DLD1 (cell line): ENCODE data around the gene EVA1C.

ENCODE experiments used
- in situ Hi-C: cut with HindIII; loops from 2 replicates; pipeline ENCODE4 v1.10.0; 2017; ENCODE audit warnings: low sequenced_read_pairs

The EVA1C gene

DNA sequence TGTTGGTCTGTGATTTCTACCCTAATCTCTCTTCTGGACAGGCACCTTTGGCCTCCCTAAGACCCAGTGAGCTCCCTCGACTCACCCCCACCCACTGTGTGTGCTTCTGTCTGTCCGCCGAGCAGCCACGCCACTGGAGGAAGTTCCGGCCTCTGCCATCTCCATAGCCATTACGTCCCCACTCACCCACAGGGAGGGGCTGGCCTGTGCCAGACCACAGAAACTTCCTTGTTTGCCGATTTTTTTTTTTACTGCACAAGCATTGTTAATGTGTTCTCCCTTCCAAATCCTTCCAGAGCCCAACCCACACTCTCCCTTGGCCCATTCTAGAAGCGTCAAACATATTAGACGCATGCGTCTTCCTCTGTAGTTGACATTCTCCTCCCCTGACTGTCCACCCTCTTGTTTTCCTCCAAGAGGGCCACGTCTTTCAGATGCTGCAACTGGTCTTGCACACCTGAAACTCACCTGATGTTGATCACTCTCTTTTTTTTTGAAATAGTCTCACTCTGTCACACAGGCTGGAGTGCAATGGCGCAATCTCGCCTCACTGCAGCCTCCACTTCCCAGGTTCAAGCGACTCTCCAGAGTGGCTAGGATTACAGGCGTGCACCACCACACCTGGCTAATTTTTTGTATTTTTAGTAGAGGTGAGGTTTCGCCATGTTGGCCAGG lies 72.3 kb downstream of the EVA1C start:
- in situ Hi-C loops, result no loop called here

DNA sequence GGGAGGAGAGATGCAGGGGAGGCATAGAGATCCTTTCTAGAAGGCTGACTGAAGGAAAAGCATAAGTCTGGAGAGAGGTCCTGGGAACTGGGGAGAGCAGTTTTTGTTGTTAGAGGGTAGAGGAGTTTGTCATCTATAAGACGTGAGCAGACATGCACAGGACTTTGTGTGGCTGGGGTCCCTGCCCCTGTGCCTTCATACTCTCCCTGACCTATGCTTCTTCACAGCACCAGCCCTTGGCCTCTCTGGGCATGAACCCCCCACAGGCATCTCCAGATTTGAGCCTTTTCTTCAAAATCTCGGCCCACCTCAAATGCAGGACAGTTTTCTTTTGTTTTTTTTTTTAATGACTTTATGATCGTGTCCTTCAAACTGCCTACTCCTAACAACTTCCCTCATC lies 79.9 kb downstream of the EVA1C start:
- in situ Hi-C loops, result no loop called here

DNA sequence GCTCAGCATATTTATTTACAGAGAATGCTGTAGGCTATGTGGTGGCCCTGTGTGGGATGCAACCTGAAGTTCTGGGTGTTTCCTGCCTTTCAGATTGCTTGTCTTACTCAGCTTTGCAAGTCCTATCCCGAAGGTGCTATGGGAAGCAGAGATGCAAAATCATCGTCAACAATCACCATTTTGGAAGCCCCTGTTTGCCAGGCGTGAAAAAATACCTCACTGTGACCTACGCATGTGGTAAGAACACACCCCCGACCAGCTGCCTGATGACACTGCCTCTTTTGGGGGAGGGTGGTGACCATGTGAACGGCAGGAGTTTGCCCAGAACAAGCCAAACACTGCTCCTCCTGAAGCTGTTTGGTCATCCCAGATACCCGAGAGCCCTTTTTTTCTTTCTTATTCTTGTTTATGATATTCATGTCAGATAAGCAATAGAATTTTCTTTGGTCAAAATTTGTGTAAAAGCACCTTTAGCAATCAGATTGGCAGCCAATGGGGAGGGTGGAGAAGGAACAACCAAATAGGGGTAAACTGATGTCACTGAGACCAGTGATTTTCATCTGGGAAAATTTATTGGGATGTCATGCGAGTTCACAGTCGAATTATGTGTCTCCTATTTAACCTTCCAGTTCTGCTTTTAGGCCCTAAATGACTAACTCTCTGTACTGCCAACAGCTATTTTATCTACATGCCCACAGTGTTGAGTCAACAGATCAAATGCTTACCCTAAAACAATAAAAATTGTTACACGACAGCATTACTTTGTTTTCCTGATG lies 82.6 kb downstream of the EVA1C start:
- in situ Hi-C loops, result no loop called here

DNA sequence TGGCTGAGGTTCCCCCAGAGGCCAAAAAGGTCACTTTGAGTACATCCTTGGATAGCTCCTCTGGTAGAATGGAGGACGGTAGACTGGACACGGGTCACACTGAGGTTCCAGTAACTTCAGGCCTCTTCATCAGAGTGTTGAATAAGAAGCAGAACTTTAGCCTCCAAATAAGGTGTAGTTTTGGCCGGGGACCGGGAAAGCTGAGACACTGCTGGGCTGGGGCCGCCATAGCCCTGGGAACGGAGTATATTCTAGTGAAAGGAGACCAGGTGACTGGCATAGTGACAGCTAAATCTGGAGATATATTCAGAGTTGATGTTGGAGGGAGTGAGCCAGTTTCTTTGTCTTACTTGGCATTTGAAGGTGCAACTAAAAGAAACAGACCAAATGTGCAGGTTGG lies 84.1 kb downstream of the EVA1C start:
- in situ Hi-C loops, result no loop called here

DNA sequence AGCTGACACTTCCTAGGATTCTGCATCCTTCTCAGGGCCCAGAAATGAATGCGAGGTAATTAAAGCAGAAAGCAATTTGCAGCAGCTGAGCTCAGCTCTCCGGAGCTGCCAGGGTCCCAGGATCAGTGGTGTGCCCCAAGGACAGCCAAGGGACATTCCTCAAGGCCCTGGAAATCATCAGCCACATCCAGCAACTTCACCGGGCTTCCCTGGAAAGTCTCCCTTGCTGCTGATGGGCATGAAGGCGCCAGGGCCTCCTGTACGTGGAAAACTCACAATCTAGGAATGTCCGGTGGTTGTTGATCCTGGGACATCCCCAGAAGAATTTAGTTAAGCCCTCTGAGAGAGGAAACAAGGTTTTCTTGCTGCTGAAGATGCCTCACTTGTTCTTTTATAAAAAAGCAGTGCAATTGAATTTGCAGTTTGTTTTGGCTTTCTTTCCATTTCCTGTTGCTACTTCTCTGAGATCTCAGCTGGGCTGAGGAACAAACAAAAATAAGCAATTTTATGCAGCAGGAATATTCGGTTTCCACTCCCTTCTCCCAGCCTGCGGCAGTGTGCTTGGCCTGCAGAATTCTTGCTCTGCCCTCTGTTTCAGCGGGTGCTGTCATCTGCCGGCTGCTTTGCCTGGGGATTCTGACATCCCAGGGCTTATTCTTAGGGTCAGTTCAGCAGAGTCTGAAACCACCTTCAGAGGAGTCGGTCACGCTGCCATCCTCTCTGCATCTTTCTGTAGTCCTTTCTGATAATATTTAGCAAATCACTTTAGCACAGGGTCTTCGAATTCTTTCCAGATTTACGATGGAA lies 86.9 kb downstream of the EVA1C start:
- in situ Hi-C loops, result loop anchor here (25.0 kb wide), 1 partner anchor 87 kb away; the partner anchor contains the start of gene EVA1C

DNA sequence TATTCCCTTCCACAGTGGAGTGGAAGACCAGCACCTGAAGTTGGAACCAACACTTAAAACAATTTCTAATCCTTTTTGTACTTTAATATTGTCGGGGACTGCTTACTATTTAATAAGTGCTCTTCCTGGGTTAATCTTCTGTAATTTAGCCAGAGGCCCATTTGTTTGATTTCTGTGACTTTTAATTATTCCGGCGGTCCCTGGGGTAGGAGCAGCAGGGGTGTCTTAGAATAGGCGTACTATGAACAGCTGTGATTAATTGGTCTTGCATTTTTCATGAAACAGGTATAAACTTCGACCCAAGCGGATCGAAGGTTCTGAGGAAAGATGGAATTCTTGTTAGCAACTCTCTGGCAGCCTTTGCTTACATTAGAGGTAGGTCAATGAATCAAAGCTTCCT lies 91.1 kb downstream of the EVA1C start:
- in situ Hi-C loops, result loop anchor here (25.0 kb wide), 1 partner anchor 91 kb away; the partner anchor contains the start of gene EVA1C

DNA sequence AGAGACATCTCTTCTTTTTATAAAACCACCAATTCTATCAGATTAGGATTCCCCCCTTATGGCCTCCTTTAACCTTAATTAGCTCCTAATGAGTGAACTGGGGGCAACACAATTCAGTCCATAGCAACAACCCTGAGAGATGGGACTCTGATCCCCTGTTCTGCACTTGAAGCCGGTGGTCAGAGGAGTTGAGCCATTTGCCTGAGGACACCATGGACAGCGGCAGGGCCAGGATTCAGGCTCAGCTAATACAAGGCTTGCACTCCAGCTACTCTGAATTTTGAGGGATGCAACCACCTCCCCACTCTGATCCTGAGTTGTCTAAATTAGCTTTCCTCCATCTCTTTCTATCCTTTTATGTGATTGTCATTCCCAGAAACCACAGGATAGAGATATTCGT lies 93.3 kb downstream of the EVA1C start:
- in situ Hi-C loops, result loop anchor here (25.0 kb wide), 1 partner anchor 93 kb away; the partner anchor contains the start of gene EVA1C

DNA sequence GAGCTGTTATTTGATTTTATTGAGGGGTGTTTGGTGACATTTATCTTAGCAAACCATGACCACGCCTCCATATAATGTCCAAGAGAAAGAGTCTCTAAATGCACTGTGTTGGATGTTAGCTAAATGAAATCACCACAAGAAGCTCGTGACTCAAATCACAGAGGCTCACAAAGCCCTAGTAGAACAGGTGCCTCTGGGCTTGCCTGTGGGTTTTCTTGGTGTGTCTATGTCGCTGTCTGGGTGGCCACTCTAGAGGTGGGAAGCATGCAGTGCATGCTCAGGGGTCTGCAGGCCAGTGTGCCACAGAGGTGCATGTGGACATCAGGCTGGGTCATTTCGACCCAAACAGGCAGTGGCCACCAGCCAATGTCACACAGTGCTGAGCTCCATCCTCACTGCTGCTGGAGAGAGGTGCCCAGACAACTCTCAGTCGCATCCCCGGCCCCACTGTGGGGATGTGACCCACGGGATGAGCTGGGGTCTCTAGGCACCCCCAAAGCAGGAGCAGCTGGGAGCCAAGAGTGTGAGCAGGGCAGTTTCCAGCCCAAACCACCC lies 94.0 kb downstream of the EVA1C start:
- in situ Hi-C loops, result loop anchor here (25.0 kb wide), 1 partner anchor 94 kb away; the partner anchor contains the start of gene EVA1C

DNA sequence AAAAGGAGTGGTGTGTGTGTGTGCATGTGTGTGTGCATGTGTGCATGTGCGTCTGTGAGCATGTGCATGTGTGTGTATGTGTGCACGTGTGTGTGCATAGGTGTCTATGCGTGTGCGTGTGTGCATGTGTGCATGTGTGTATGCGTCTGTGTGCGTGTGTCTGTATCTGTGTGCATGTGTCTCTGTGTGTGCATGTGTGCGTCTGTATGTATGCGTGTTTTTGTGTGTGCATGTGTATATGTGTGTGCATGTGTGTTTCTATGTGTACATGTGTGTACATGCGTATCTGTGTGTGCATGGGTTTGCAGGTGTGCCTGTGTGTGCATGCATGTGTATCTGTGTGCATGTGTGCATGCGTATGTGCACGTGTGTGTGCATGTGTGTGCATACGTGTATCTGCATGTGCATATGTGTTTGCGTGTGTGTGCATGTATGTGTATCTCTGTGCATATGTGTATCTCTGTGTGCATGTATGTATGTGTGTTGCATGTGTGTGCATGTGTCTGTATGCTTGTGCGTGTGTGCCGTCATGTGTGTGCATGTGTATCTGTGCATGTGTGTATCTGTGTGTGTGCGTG lies 94.9 kb downstream of the EVA1C start:
- in situ Hi-C loops, result loop anchor here (25.0 kb wide), 1 partner anchor 95 kb away; the partner anchor contains the start of gene EVA1C

DNA sequence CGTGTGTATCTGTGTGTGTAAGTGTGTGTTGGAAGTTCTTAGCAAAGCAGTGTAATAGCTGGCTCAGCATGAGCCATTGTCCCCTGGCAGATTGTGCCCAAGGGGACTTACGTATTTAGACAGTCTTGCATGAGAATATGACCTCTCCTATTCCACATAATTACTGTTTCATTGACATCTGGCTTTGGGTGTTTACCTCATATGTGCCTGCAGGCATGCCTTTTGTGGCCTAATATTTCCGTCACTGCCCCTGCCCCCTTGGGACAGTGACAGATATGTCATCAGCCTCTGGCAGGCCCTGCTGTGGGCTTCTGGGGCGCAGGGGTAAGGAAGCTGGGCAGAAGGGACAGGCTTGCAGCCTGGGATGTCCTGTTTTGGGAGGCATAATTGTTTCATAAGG lies 95.5 kb downstream of the EVA1C start:
- in situ Hi-C loops, result loop anchor here (25.0 kb wide), 1 partner anchor 96 kb away; the partner anchor contains the start of gene EVA1C

DNA sequence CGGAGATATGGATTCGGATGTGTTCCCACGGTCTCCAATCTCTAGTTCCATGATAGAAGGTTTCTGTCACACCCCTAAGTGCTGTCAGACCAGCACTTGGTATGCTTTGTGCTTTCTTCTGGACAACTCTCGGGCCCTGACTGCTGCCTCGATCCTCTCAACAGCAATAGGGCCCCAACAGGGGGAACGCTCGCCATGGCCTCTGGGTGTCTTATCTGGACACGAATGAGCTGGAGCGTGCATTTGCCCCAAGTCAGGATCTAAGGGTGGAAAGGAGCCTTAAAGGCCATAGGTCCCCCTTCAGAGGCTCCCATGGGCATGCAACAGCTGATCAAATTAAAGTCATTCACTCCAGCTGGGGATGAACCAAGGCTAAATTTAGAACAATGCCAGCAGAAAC lies 96.1 kb downstream of the EVA1C start:
- in situ Hi-C loops, result loop anchor here (25.0 kb wide), 1 partner anchor 96 kb away; the partner anchor contains the start of gene EVA1C

DNA sequence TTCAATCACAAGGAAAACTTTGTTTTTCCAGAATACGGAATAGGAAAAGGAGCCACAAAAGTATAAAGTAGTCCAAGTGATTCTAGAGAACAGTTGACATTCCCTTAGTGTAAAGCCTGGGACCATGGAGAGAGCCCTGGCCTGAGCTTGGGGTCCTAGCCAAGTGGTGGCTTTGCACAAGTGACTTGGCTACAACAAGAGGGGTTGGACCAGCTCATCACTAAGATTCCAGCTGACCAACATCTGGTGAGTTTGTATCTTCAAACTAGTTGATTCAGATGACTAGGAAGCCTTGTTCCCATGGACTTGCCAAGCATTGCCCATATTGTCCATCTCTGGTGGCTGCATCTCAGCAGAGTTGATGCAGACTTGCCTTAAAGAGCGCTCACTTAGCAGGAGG lies 96.5 kb downstream of the EVA1C start:
- in situ Hi-C loops, result loop anchor here (25.0 kb wide), 1 partner anchor 97 kb away; the partner anchor contains the start of gene EVA1C

DNA sequence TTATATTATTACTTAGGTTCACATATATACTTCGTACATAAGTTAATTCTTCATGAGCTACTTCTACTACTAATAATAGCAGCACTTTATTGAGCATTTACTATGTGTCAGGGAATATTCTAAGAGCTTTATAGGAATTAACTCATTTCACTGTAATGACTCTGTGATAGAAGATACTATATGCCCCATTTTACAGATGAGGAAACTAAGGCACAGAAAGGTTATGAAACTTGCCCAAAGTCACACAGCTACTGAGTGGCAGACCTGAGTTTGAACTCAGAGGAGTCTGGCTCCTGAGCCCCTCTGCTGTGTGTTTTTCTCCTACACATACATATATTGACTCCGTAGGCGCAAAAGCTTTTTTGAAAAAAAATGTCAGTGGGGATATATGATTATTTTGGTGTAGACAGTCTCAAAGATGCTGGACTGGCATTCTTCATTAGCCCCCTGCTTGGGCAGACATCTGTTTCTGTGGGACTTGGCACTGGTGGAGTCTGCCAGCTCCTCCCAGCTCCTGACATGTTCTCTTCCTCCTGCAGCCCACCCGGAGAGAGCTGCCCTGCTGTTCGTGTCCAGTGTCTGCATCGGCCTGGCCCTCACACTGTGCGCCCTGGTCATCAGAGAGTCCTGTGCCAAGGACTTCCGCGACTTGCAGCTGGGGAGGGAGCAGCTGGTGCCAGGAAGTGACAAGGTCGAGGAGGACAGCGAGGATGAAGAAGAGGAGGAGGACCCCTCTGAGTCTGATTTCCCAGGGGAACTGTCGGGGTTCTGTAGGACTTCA lies 102.0 kb downstream of the EVA1C start:
- in situ Hi-C loops, result loop anchor here (25.0 kb wide), 1 partner anchor 102 kb away; the partner anchor contains the start of gene EVA1C

DNA sequence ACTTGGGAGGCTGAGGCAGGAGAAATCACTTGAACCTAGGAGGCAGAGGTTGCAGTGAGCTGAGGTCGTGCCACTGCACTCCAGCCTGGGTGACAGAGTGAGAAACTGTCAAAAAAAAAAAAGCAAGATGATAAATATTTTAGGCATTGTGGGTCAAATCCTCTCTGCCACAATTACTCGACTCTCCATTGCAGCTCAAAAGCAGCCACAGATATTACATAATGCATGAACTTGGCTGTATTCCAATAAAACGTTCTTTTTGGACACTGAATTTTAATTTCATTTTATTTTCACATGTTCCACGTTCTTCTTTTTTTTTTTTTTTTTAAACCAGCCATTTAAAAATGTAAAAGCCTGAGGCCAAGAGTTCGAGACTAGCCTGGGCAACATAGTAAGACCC lies 103.4 kb downstream of the EVA1C start:
- in situ Hi-C loops, result loop anchor here (25.0 kb wide), 1 partner anchor 104 kb away; the partner anchor contains the start of gene EVA1C

DNA sequence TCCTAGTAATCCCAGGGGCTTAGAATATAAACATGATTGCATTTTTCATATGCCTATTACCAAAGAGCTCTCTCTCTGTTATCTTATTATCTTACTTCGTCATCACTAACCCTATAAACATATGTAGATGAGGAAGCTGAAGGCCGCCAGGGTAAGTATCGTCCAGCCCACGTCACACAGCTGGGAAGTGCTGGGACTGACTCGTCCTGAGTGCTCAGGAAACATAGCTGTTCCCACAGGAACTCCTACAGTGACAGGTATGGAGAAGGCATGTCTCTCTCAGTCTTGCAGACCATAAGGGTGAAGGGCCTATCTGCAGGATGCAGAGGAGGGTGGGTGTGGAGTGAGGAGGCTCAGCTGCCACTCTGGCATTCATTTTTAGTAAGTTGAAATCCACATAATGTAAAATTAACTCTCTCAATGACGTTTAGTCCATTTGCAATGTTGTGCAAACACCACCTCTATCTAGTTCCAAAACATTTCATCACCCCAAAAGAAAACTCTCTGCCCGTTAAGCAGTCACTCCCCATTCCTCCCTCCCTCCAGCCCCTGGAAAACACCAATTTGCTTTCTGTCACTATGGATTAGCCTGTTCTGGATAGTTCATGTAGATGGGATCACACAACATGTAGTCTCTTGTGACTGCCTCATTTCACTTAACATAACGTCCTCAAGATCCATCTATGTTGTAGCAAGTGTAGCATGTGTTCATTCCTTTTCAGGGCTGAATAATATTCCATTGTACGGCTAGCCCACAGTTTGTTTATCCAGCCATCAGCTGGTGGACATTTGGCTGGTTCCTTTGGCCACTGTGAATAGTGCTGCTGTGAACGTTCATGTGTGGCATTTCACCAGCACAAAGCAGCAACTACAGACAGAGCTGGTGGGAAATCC lies 104.5 kb downstream of the EVA1C start:
- in situ Hi-C loops, result loop anchor here (25.0 kb wide), 1 partner anchor 105 kb away; the partner anchor contains the start of gene EVA1C

DNA sequence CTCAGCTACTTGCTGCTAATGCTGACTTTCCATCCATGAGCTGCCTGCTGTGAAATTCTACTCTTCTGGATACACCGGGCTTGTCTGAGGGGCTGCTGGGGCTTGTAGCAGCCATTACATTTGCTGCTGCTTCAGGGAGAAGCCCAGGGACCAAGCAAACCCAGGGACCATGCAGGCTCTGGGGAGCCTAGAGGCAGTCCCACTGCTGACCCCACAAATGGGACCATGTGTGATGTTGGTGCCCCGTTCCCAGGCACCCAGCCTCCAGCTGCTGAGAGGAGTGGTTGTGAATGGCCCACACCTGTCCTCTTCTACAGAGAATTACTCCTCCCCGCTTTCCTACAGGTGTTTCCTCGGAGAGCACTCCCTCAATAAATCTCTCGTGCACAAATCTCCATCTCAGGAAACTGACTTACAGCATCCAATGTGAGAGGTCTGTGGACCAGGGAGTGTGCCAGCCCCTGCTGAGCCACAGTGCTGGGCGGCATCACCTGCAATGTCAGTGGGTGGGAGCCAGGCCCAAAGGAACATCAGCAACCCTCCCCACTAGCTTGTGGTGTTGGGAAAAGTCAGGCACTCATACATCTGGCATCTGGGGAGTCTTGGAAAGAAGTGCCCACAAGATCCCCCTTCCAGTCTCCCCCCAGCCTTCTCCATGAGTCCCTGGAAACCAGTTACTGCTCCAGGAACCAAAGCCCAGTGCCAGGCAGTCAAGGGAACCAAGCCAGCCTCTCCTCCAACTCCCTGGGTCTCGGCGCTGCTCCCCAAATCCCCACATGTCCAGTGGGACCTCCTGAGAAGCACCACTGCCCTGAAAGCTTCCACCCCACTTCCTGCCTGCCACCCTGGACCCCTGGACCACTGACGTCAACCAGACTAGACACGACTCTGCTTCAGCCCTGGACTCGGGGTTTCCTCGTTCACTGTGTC lies 107.7 kb downstream of the EVA1C start:
- in situ Hi-C loops, result loop anchor here (25.0 kb wide), 1 partner anchor 108 kb away; the partner anchor contains the start of gene EVA1C
